ENCODE data around the gene NSD1.
"Not testable (repeated sequence)": the region's sequence is repeated elsewhere in the genome, so short reads cannot be mapped to it uniquely, and the experiment has no call there.

NSD1 gene

GRCh38 chr5:177232358-177232757 lies 98.8 kb downstream of the NSD1 start:
- DNase-seq (ENCODE audit: low read depth): no peak

GRCh38 chr5:177232761-177233160 lies 99.2 kb downstream of the NSD1 start:
- DNase-seq (ENCODE audit: low read depth): peak; percentile 37

GRCh38 chr5:177233206-177233605 lies 99.6 kb downstream of the NSD1 start:
- no peak for DNase-seq (ENCODE audit: low read depth)

DNA sequence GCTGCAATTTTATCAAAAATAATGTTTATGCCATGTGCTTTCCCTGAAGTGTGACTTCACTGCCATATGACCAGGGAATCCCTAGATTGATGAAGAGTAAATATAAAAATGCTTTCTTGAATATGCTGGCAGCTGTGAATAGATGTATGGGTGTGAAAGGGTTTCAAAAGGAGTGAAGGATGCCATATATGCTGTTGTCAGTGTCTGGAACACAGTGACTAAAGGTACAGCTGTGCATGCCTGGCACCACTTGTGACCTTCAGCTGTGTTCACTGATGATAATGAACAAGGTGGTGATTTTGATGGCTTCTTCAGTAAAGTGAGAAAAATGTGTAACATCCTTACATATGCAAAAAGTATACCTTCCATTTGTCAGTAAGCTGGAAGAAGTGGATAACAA lies 100.2 kb downstream of the NSD1 start:
- no peak for DNase-seq (ENCODE audit: low read depth)

DNA sequence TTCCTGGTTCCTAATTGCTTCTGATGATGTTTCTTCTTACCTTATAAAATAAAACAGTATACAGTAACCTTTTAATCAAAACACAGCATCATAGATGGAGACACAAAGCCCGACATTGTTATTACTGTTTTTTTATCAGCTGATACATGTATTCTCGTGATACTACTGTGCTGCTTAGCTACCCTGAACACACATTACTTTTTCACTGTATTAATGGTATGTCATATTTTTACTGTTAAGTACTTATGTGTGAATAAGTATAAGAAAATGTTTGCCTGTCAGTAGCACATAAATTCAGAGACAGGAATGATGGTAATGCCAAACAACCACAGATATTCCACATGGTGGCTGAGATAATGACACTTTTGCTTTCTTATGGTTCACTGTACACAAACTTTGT lies 101.3 kb downstream of the NSD1 start:
- no peak for DNase-seq (ENCODE audit: low read depth)

- no peak for DNase-seq (ENCODE audit: low read depth)
These were observed 108.2 kb downstream of the NSD1 start for GRCh38 chr5:177241768-177242167.

- DNase-seq (ENCODE audit: low read depth): no peak
These were observed 108.7 kb downstream of the NSD1 start for GRCh38 chr5:177242304-177242703.

- no peak for DNase-seq (ENCODE audit: low read depth)
These were observed 116.4 kb downstream of the NSD1 start for GRCh38 chr5:177249761-177250537.

DNA sequence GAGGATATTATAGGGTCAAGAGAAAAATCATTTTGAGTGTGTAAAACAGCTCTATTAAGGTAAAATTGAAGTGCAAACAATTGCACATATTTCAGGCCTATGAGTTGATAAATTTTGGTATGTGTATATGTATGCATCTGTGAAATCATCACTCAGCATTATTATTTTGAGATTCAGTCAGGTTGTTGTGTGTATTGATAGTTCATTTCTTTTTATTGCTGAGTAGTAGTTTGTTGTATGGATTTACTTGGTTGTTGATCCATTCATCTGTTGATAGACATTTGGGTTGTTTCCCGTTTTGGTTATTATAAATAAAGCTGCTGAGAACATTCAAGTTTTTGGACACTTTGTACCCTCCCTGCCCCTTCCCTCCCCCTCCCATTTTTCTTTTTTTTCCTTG lies 119.7 kb downstream of the NSD1 start:
- no peak for DNase-seq (ENCODE audit: low read depth)

DNA sequence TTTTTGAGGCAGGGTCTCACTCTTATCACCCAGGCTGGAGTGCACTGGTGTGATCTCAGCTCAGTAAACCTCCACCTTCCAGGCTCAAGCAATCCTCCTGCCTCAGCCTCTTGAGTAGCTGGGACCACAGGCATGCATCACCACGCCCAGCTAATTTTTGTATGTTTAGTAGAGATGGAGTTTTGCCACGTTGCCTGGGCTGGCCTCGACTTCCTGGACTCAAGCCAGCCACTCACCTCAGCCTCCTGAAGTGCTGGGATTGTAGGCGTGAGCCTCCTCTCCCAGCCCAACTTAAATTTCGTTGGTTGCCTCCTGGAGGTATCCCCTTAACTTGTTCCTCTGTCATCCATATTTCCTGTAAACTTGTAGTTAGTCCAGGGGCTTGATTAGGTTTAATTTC lies 122.7 kb downstream of the NSD1 start:
- no peak for DNase-seq (ENCODE audit: low read depth)

DNA sequence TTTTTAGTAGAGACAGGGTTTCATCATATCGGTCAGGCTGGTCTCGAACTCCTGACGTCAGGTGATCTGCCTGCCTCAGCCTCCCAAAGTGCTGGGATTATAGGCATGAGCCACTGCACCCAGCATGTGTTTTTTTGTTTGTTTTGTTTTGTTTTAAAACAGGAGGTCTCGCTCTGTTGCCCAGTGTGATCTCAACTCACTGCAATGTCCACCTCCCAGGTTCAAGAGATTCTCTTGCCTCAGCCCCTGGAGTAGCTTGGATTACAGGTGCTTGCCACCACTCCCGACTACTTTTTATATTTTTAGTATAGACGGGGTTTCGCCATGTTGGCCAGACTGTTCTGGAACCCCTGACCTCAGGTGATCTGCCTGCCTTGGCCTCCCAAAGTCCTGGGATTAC lies 125.1 kb downstream of the NSD1 start:
- DNase-seq (ENCODE audit: low read depth): not testable (repeated sequence)

DNA sequence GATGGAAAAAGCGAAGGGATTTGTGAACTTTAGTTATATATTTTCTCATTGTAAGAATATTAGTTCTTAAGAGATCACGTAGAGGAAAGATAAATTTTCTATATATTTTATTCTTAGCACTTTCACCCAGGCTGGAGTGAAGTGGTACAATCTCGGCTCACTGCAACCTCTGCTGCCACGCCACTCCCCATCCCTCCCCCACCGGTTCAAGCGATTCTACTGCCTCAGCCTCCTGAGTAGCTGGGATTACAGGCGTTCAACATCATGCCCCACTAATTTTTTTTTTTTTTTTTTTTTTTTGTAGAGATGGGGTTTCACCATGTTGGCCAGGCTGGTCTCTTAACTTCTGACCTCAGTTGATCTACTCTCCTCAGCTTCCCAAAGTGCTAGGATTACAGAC lies 127.4 kb downstream of the NSD1 start:
- no peak for DNase-seq (ENCODE audit: low read depth)

- DNase-seq (ENCODE audit: low read depth): no peak
These were observed 127.9 kb downstream of the NSD1 start for GRCh38 chr5:177261510-177261909.

DNA sequence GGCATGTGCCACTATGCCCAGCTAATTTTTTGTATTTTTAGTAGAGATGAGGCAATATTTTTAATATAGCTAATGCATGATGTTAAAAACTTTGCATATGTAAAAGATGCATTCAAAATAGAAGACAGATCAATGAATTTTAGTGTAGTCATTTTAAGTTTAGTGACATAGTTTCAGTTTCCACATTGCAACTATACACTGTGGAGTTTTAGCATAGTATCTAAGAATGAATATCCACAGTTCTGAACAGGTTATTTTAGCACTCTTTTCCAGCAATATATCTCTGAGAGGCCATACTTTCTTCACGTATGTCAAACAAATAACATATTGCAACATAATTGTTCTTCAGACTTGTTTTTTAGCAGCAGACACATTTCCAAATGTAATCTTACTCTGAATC lies 130.6 kb downstream of the NSD1 start:
- DNase-seq (ENCODE audit: low read depth): no peak

DNA sequence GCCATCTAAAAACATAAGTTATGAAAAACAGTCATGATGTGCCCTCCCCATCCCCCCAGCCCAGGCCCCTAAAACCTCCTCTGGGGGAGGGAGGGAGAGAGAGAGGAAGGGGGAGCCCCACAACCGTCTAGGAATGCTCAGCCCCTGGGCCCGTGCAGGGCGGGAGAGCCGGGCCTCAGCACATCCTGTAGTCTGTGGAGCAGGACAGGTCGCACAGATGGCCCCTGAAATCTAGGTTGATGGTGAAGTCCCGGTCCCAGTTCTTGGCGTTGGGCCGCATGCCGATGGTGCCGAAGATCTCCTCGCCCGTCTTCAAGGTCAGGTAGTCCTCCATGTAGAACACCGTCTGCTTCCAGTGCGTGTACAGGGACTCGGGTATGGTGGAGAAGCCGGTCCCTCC lies 131.8 kb downstream of the NSD1 start:
- no peak for DNase-seq (ENCODE audit: low read depth)

- DNase-seq (ENCODE audit: low read depth): no peak
These were observed 135.8 kb downstream of the NSD1 start for GRCh38 chr5:177269232-177269895.

- DNase-seq (ENCODE audit: low read depth): no peak
These were observed 136.4 kb downstream of the NSD1 start for GRCh38 chr5:177269976-177270375.

- DNase-seq (ENCODE audit: low read depth): no peak
These were observed 137.1 kb downstream of the NSD1 start for GRCh38 chr5:177270653-177271052.

GRCh38 chr5:177271113-177271512 lies 137.5 kb downstream of the NSD1 start:
- peak; percentile 6 for DNase-seq (ENCODE audit: low read depth)

DNA sequence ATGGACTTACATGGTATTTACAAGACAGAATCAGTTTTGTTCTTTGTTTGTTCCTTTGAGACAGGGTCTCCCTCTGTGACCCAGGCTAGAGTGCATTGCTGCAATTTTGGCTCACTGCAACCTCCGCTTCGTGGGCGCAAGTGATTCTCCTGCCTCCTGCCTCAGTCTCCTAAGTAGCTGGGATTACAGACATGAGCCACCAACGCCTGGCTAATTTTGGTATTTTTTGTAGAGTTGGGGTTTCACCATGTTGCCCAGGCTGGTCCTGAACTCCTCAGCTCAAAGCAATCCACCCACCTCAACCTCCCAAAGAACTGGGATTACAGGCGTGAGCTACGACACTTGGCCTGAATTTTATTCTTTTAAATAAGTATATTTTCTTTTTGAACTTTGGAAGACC lies 142.3 kb downstream of the NSD1 start:
- DNase-seq (ENCODE audit: low read depth): no peak

DNA sequence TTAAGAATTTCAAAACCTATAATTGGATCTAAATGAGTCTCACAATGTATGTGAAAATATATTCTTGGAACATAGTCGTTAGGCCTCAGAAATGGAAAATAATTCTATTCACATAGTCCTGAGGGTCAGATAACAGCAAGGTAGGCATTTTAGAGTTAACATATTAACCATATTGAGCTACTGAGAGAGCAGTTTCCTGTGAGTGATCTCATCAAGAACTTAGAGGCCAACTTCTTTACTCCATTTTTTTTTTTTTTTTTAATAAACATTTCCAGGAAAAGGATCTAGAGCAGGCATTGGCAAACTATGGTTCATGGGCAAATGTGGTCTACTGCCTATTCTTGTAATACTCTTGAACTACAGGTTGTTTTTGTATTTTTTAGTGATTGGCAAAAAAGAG lies 143.3 kb downstream of the NSD1 start:
- DNase-seq (ENCODE audit: low read depth): no peak

DNA sequence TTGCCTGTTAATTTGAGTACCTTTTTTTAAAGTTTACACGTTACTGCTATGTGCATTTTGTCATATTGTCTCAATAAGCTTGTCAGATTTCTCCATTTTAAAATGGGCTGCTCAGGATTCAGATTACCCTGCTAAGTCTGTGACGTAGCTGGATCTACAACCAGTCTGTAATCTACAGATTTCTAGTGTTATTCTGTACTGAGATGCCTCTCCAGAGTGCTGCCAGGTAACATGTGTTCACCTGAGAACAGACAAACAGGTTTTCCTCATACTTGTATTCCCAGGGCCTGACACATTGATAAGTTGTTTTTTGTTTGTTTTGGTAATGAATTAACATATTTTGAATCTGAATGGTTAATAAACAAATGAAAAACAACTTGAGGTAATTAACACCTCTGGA lies 154.6 kb downstream of the NSD1 start:
- DNase-seq (ENCODE audit: low read depth): no peak

- DNase-seq (ENCODE audit: low read depth): no peak
These were observed 157.4 kb downstream of the NSD1 start for GRCh38 chr5:177290816-177291596.

Measured in non-pigmented ciliary epithelial cell (primary cell).